Measurements from ENCODE around the gene UCK2.

UCK2 gene

GRCh38 chr1:165915932-165916348, 88.5 kb downstream of the UCK2 start:
- no peak for TF ChIP-seq CTCF (conservative IDR thresholded peaks at IDR 0.05)
- H3K27ac ChIP-seq, result no peak overlapping the region

GRCh38 chr1:165917166-165917565, 89.8 kb downstream of the UCK2 start:
- no peak overlapping the region for H3K27ac ChIP-seq
- no peak for TF ChIP-seq CTCF (conservative IDR thresholded peaks at IDR 0.05)

GRCh38 chr1:165924117-165924516, 96.7 kb downstream of the UCK2 start:
- no peak overlapping the region for H3K27ac ChIP-seq
- no peak for TF ChIP-seq CTCF (conservative IDR thresholded peaks at IDR 0.05)

- H3K27ac ChIP-seq, result no peak overlapping the region
- TF ChIP-seq CTCF (conservative IDR thresholded peaks at IDR 0.05), result no peak
Observed at GRCh38 chr1:165925498-165926079, 98.2 kb downstream of the UCK2 start.

- TF ChIP-seq CTCF (conservative IDR thresholded peaks at IDR 0.05), result no peak
- no peak overlapping the region for H3K27ac ChIP-seq
Observed at GRCh38 chr1:165927169-165927568, 99.8 kb downstream of the UCK2 start.

GRCh38 chr1:165928075-165928731, 100.8 kb downstream of the UCK2 start:
- H3K27ac ChIP-seq, result no peak overlapping the region
- peak; percentile 81 for TF ChIP-seq CTCF (conservative IDR thresholded peaks at IDR 0.05)

- no peak for TF ChIP-seq CTCF (conservative IDR thresholded peaks at IDR 0.05)
- H3K27ac ChIP-seq, result no peak overlapping the region
Observed at GRCh38 chr1:165930961-165931360, 103.5 kb downstream of the UCK2 start.
